Gastroesophageal sphincter (tissue), 4 donors: Measurements from ENCODE around the gene CPNE4. TPM values are rescaled to one million over a fixed set of nuclear protein-coding genes. Genes with fewer than 3 reads are reported as not detected.

Experiments
- ATAC-seq: fragments of 150-250 bp; one replicate; pipeline ENCODE4 v1.9.1; 2016; ENCODE audit warnings: mild to moderate bottlenecking, moderate library complexity
- H3K27ac ChIP-seq, 4 donors: fragments of 200-600 bp; sonication (generic) in 3 of 4; 1 replicate in 3 of 4; 2 replicates in 1 of 4; pipeline ENCODE4 v1.5.1; 2016 to 2019
- H3K27me3 ChIP-seq: fragments of 200-600 bp; sonication (generic); one replicate; pipeline ENCODE4 v1.5.1; 2019
- H3K36me3 ChIP-seq, 2 donors: fragments of 200-600 bp; sonication (generic); one replicate each; pipeline ENCODE4 v1.5.1; 2019; ENCODE audit warnings: control low read depth in 1 of 2
- H3K4me1 ChIP-seq, 3 donors: fragments of 200-600 bp; sonication (generic); 1 replicate in 2 of 3; 2 replicates in 1 of 3; pipeline ENCODE4 v1.5.1; 2016 to 2019; ENCODE audit warnings: control low read depth in 2 of 3
- H3K4me3 ChIP-seq, 2 donors: fragments of 200-600 bp; sonication (generic); one replicate each; pipeline ENCODE4 v1.5.1; 2019; ENCODE audit warnings: mild to moderate bottlenecking in 1 of 2, moderate library complexity in 1 of 2
- H3K9me3 ChIP-seq, 3 donors: fragments of 200-600 bp; sonication (generic); one replicate each; pipeline ENCODE4 v1.5.1; 2017 to 2019; ENCODE audit warnings: control low read depth in 2 of 3
- EP300 ChIP-seq: sonication (generic); formaldehyde crosslinking; IDR thresholded peaks from one replicate; pipeline ENCODE4 v1.6.1; 2017; ENCODE audit warnings: antibody characterized with exemption, mild to moderate bottlenecking
- POLR2A ChIP-seq, 2 donors: fragments of 450-650 bp; IDR thresholded peaks; one replicate each; pipeline ENCODE4 v1.6.1; 2017; ENCODE audit warnings: antibody characterized with exemption in 2 of 2, mild to moderate bottlenecking in 2 of 2, moderate library complexity in 1 of 2
- POLR2AphosphoS5 ChIP-seq: sonication (generic); formaldehyde crosslinking; IDR thresholded peaks from one replicate; pipeline ENCODE4 v1.6.1; 2017; ENCODE audit warnings: antibody characterized with exemption
- WGBS, 2 donors: methylation state at CpG; one replicate each; pipeline ENCODE4 v1.1.5; 2018; ENCODE audit warnings: low coverage in 1 of 2; 5-methylcytosine and 5-hydroxymethylcytosine counted together
- total RNA-seq, 4 donors: library from RNA; depleted of rRNA; stranded (reverse); fragments of >200 nt; gene quantifications; one replicate each; pipeline ENCODE4 v1.1.0, GENCODE V29; 2016
- TF ChIP-seq, protein P1 (sequence below), 4 experiments: fragments of 200-600 bp in 2 of 4; fragments of 450-650 bp in 2 of 4; sonication (generic) in 1 of 4; IDR thresholded peaks; one replicate each; pipeline ENCODE4 v1.5.1; 2017 to 2019; ENCODE audit warnings: antibody characterized with exemption in 4 of 4, mild to moderate bottlenecking in 2 of 4, moderate library complexity in 2 of 4

Gene CPNE4
- total RNA-seq = not detected

DNA sequence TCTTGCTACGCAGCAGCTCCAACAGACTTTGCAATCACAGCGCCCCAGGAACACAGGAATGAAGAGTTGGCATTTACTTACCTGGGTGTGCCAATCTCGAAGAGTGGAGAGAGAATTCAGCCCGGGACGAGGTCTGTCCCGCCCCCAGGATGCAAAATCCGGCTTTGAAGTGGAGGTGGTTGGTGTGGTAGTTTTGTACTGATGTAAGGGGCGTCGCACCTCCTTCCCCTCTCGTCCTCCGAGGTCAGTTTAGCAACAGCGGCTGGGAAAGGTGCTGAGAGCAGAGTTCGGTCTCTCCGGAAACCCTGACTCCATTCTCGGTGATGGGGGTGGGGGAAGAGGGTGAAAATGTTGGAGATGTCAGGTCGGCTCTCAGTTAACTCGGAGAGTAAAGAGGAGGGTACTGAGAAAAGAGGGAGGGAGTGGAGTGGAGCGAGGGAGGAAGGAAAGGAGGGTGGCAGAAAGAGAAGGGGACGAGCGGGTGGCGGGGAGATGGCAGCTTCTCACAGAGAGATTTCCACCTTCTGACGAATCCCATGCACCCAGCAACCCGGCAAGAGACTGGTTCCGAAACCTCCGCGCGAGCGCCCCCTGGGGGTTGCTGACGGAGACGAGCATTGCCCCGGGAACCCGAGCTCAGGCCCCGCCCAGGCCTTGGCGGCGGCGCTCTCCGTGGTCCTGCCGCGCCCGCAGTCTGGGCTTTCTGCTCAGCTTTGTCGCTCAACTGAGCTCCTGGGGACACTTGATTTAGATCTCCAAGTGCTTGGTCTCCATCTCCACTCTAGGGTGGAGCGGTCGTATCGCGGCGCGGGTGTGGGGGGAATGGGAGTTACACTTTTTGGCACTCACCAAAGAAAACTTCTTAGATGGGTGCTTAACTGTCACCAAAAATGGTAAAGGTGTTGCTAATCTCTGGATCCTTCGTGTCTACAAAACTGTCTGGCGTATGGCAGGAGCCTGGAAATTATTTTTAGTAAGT is at the start of gene CPNE4:
TSS of gene CPNE4 (minus strand) at position 529 of the 979 bp plus-strand sequence.
- ATAC-seq = peak; percentile 51
- Histone ChIP-seq H3K27ac (no peak within 1 kb of the TSS), H3K4me3 (peak within 1 kb of the TSS in 1 of 2 donors; percentile 37), H3K4me1 (peaks cover 0 to 11% (median 0%) of the 10 kb centered on the region in 3 donors), H3K36me3 (no peaks in the 10 kb centered on the region), H3K9me3 (no peaks in the 10 kb centered on the region), H3K27me3 (peaks cover 71% of the 10 kb centered on the region)
- WGBS, 2 donors = 8 to 16% methylated on average over 9 to 20 of the region's 49 CpGs
- TF ChIP-seq, protein P1, sequence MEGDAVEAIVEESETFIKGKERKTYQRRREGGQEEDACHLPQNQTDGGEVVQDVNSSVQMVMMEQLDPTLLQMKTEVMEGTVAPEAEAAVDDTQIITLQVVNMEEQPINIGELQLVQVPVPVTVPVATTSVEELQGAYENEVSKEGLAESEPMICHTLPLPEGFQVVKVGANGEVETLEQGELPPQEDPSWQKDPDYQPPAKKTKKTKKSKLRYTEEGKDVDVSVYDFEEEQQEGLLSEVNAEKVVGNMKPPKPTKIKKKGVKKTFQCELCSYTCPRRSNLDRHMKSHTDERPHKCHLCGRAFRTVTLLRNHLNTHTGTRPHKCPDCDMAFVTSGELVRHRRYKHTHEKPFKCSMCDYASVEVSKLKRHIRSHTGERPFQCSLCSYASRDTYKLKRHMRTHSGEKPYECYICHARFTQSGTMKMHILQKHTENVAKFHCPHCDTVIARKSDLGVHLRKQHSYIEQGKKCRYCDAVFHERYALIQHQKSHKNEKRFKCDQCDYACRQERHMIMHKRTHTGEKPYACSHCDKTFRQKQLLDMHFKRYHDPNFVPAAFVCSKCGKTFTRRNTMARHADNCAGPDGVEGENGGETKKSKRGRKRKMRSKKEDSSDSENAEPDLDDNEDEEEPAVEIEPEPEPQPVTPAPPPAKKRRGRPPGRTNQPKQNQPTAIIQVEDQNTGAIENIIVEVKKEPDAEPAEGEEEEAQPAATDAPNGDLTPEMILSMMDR (IDR thresholded peaks at IDR 0.05) = peak in 2 of 4 experiments; percentile 24 to 52
- no peak for TF ChIP-seq EP300

DNA sequence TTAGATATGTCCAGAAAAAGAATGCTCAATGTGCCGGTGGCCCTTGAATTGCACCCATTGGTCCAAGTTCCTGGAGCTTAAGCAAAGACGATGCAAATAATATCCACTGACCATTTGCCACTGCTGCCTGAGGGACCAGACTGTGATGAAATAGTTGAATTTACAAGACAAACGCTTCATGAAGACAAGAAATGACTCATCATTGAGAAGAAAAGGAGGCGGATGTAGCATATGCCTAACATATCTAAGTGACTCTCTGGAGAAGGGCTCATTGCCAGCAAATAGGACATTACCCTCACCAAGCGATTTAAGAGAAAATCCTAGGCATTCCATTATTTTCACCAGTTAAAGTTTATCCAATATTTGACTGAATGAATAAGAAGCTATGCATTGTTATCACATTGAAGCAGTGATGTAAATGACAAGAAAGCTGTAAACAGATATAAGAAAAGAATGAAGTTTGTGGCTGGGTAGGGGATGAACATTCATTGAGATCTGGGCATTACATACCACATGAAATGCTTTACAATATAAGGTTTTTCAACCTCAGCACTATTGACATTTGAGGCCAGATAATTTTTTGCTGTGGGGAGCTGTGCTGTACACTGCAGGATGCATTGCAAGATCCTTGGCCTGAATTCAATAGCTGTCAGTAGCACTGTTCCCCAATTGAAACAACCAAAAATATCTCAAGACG is 48.9 kb upstream of the CPNE4 start:
- TF ChIP-seq POLR2AphosphoS5 = no peak
- TF ChIP-seq EP300 = no peak
- TF ChIP-seq, protein P1 (IDR thresholded peaks at IDR 0.05) = no peak
- no peak for TF ChIP-seq POLR2A (IDR thresholded peaks at IDR 0.05)
- Histone ChIP-seq H3K36me3 (no peaks in the 10 kb centered on the region), H3K4me3 (no peak overlapping the region), H3K27ac (no peak overlapping the region), H3K9me3 (no peaks in the 10 kb centered on the region), H3K27me3 (no peaks in the 10 kb centered on the region), H3K4me1 (no peaks in the 10 kb centered on the region)
- ATAC-seq = no peak
- 65 to 77% methylated on average over 5 to 6 of the region's 6 CpGs for WGBS, 2 donors

DNA sequence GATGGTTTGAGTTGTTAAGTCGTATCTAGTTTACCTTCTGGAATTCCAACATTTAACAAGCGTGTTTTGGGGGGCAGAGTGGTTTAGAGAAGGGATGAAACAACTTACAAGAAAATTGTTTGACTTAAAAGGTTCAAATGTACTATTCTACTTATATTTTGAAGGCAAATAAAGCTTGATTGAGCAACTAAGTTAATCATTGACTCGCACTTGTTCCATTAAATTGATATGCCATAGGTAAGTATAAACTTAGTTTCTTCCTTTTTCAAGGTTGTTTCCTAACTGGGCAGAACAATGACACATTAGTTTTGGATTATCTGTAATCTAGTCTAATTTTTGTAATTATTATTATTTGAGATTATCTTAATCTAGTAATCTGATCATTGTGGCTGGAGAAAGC is 48.3 kb upstream of the CPNE4 start:
- no peaks in the 10 kb centered on the region for H3K9me3 ChIP-seq
- WGBS, 2 donors = 70 to 79% methylated on average over 3 of the region's 3 CpGs
- TF ChIP-seq EP300 = no peak
- TF ChIP-seq, protein P1 (IDR thresholded peaks at IDR 0.05) = no peak
- TF ChIP-seq POLR2A (IDR thresholded peaks at IDR 0.05) = no peak
- TF ChIP-seq POLR2AphosphoS5 = no peak
- H3K4me1 ChIP-seq = no peaks in the 10 kb centered on the region
- no peaks in the 10 kb centered on the region for H3K36me3 ChIP-seq
- H3K27me3 ChIP-seq = no peaks in the 10 kb centered on the region
- H3K4me3 ChIP-seq = no peak overlapping the region
- H3K27ac ChIP-seq = no peak overlapping the region
- ATAC-seq = no peak

DNA sequence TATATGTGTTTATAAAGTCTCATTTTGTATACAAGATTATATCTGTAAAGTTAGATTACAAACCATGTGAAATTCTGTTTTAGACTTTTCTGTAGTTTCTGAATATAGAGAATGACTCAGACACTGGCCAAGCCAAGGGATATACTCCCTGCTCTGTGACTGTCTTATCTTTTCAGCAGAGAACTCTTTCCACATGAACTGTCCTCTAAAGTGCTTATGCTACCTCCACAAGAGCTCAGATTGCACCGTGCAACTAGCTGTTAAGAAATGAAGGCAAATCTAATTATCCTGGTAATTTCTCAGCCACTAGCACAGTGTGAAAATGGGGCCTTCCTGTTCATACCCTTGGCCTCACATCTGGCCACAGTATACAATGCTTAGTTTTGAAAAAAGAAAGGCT is 44.3 kb upstream of the CPNE4 start:
- Histone ChIP-seq H3K4me3 (no peak overlapping the region), H3K27me3 (no peaks in the 10 kb centered on the region), H3K36me3 (no peaks in the 10 kb centered on the region), H3K9me3 (no peaks in the 10 kb centered on the region), H3K27ac (no peak overlapping the region), H3K4me1 (no peaks in the 10 kb centered on the region)
- ATAC-seq = no peak
- no peak for TF ChIP-seq EP300
- TF ChIP-seq, protein P1 (IDR thresholded peaks at IDR 0.05) = no peak
- TF ChIP-seq POLR2A (IDR thresholded peaks at IDR 0.05) = no peak
- no peak for TF ChIP-seq POLR2AphosphoS5
- 60% methylated on average over 1 of the region's 1 CpG; no CpG with 5 or more reads in 1 of the 2 donors for WGBS, 2 donors
